WI38 (cell line): ENCODE measurements around the gene PAX5.
"Not testable (repeated sequence)": the region's sequence is repeated elsewhere in the genome, so short reads cannot be mapped to it uniquely, and the experiment has no call there.

Experiments used
- H3K4me3 ChIP-seq: 2 replicates; pipeline ENCODE4 v1.5.1; 2011; ENCODE audit warnings: low read depth, mild to moderate bottlenecking, control low read depth, low read length
- TF ChIP-seq, protein P1 (sequence below): IDR thresholded peaks from 2 replicates; pipeline ENCODE4 v1.5.1; 2012; ENCODE audit warnings: low read depth, mild to moderate bottlenecking, control low read depth, low read length

The PAX5 gene

DNA sequence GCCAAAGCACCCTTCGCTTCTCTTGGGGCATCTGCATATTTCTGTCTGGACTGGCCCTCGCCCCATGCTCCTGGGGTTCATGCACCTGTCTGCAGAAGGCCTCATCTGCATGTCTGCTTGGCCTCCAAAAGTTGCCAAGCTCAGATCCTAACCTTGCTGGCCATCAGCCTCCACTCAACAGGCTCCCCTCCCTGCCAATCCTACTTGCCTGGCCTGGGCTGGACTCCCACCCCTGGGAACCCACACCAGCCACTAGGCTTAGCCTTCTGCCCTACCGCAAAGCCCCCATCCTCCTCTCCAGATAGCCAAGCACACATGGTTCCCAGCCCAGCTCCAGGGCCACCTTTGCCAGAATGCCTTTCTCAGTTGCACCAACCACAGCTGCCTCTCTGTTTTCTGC is 159.8 kb downstream of the PAX5 start:
- H3K4me3 ChIP-seq, result no peak overlapping the region
- TF ChIP-seq, protein P1, sequence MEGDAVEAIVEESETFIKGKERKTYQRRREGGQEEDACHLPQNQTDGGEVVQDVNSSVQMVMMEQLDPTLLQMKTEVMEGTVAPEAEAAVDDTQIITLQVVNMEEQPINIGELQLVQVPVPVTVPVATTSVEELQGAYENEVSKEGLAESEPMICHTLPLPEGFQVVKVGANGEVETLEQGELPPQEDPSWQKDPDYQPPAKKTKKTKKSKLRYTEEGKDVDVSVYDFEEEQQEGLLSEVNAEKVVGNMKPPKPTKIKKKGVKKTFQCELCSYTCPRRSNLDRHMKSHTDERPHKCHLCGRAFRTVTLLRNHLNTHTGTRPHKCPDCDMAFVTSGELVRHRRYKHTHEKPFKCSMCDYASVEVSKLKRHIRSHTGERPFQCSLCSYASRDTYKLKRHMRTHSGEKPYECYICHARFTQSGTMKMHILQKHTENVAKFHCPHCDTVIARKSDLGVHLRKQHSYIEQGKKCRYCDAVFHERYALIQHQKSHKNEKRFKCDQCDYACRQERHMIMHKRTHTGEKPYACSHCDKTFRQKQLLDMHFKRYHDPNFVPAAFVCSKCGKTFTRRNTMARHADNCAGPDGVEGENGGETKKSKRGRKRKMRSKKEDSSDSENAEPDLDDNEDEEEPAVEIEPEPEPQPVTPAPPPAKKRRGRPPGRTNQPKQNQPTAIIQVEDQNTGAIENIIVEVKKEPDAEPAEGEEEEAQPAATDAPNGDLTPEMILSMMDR, result no peak

DNA sequence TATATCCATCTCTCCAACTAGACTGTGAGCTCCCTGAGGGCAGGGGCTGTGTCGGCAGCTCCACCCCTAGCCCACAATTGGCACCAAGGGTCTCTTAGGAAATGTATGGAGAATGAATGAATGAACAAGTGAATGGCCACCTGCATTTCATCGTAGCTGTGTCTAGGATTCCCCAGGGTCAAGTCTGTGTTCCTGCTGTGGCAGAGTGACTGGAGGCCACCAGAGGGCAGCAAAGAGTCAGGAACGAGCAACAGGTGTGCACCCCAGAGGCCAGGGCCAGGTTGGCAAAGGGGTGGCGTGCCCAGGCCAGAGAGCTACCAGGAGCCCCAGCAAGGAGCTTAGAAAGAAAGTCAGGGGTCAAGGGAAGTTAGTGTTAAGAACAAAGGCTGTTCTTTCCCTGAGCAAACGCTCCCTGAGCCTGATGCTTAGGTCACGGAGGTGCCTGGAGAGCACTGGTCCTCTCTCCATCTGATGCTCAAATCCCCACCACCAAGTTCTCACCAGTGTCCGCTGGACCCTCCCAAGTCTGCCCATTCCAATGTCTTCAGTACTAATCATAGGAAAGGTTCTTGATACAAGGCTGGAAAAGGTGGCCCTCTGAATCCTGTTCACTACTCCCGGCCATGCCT is 160.7 kb downstream of the PAX5 start:
- TF ChIP-seq, protein P1, result peak; percentile 81
- no peak overlapping the region for H3K4me3 ChIP-seq

DNA sequence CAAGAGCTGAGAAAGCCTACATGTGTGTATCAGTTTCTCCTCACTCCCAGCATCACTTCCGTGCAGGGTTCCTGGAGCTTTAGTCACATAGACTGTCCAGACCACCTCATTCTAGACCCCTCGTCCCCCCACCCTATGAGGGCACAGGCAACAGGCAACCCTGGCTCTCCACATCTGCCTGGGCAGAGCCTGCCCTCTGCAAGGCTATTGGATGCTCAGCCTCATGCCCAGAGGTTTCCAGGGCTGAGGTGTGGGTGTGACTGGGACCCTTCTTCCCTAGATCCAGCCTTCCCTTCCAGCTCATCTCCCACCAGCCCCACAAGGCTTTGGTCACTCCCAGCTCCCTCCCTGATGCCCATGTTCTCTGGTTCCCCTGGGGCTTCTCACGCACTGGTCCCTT is 161.4 kb downstream of the PAX5 start:
- TF ChIP-seq, protein P1, result no peak
- no peak overlapping the region for H3K4me3 ChIP-seq

DNA sequence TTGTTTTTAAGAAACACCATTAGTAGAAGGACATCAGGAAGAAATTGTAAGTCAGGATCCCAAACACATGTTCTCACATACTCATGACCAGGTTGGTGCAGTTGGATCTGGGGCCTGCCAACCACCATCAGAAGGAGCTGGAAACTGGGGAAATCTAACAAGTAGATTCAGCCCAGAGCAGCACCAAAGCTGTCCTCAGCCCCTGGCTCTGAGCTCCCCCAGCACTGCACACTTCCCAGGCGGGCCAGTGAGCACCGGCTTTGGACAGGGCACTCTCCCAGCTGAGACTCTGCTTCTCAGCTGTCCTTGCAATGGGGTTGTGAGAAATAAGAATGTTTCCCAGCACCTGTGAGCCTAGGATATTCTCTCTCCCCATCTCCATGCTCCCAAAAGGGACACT is 162.5 kb downstream of the PAX5 start:
- TF ChIP-seq, protein P1, result no peak
- no peak overlapping the region for H3K4me3 ChIP-seq

DNA sequence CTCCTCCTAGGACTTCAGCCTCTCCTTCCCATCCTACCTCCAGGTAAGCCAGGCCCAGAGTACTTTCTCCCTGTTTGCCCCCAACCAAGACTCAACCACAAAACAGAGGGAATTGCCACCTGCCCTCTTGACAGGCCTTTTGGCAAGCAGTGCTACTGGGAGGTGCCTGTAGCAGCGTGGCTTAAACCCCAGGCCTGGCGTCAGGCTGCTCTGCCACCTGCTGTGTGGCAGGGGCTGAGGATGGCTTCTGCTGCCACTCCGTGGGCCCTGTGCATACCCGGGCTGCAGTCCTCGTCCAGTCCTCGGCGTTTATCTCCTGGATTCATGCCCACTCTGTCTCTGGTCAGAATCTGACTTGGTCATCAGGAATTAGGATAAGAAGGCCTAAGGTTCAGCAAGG is 163.1 kb downstream of the PAX5 start:
- no peak overlapping the region for H3K4me3 ChIP-seq
- TF ChIP-seq, protein P1, result no peak

DNA sequence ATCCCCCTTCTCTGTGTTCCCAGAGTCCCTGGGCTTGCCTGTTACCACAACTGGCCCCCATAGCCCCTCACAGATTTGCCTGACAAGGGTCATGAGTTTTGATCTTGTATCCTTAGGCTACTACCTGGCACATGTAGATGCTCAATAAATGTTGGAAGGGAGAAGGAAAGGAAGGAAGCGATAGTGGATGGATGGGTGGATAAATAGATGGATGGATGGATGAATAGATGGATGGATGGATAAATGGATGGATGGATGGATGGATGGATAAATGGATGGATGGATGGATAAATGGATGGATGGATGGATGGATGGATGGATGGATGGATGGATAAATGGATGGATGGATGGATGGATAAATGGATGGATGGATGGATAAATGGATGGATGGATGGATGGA is 164.5 kb downstream of the PAX5 start:
- not testable (repeated sequence) for H3K4me3 ChIP-seq

GRCh38 chr9:36868586-36869282 is 165.3 kb downstream of the PAX5 start:
- TF ChIP-seq, protein P1, result no peak
- no peak overlapping the region for H3K4me3 ChIP-seq
